ENCODE data around the gene PSMC5. TPM values are rescaled to one million over a fixed set of nuclear protein-coding genes. Genes with fewer than 3 reads are reported as not detected.

The PSMC5 gene
- total and polyA plus RNA-seq, 10 of the 15 experiments (the other 5 are each of a cell fraction or from before 2014, with no cell fraction given) = 55.0 to 266 (median 148) TPM

DNA sequence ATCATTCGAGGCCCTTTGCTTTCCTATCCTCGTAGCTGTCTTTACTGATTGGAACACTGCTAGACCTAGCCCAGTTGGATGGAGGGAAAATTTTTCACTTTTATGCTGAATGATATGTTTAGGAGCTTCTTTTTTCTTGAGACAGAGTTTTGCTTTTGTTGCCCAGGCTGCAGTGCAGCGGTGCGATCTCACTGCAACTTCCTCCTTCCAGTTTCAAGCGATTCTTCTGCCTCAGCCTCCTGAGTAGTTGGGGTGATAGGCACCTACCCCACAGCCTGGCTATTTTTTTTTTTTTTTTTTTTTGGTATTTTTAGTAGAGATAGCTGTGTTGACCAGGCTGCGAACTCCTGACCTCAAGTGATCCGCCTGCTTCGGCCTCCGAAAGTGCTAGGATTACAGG lies 17.3 kb upstream of the PSMC5 start:
- intact Hi-C loops (cut with micrococcal nuclease; ENCODE audit: unreplicated experiment) = no loop called here
- H3K4me3 ChIP-seq = no peak overlapping the region
- ATAC-seq = no peak
- H2AFZ ChIP-seq (ENCODE audit: control insufficient read depth, low read depth, low read length) = no peak overlapping the region
- SMC1A ChIA-PET (ENCODE audit: uncharacterized antibody, unreplicated experiment) = interaction anchor here (0.9 to 1.7 kb wide), 5 partner anchors 12 to 96 kb away, joined by 3 to 4 read pairs (median 3); no protein-coding TSS in a partner anchor
- POLR2A ChIA-PET = interaction anchor here (0.6 to 1.0 kb wide), 6 partner anchors 14 to 1193 kb away, joined by 3 to 8 read pairs (median 3); no protein-coding TSS in a partner anchor
- no peaks in the 10 kb centered on the region for H3K4me1 ChIP-seq (ENCODE audit: control insufficient read depth, insufficient read depth, low read length)
- CTCF ChIA-PET = interaction anchor here (1.0 to 1.7 kb wide), 4 partner anchors 18 to 60 kb away, joined by 3 to 5 read pairs (median 4); no protein-coding TSS in a partner anchor
- no TSS peak for BruUV-seq (replicated peaks)
- RAD21 ChIA-PET (ENCODE audit: unreplicated experiment) = interaction anchor here (1.3 to 1.4 kb wide), 2 partner anchors 19 to 113 kb away, joined by 3 to 5 read pairs; no protein-coding TSS in a partner anchor
- no peaks in the 10 kb centered on the region for H3K79me2 ChIP-seq (ENCODE audit: control insufficient read depth, insufficient read depth, low read length)
- no peaks in the 10 kb centered on the region for H3K9me3 ChIP-seq (replicated peaks; ENCODE audit: control insufficient read depth, insufficient read depth, low read length)
- H4K20me1 ChIP-seq (ENCODE audit: control insufficient read depth, insufficient read depth) = no peaks in the 10 kb centered on the region
- no peak overlapping the region for H3K4me2 ChIP-seq (ENCODE audit: control insufficient read depth, insufficient read depth)
- no peaks in the 10 kb centered on the region for H3K27me3 ChIP-seq (replicated peaks in 1 of 2; ENCODE audit: control insufficient read depth in 2 of 2, insufficient read depth in 2 of 2, low read length in 1 of 2)
- no peak for TF ChIP-seq NR2C2 (IDR thresholded peaks at IDR 0.05; ENCODE audit: borderline replicate concordance, control insufficient read depth, insufficient read length, low read depth)
- TF ChIP-seq, protein P1, sequence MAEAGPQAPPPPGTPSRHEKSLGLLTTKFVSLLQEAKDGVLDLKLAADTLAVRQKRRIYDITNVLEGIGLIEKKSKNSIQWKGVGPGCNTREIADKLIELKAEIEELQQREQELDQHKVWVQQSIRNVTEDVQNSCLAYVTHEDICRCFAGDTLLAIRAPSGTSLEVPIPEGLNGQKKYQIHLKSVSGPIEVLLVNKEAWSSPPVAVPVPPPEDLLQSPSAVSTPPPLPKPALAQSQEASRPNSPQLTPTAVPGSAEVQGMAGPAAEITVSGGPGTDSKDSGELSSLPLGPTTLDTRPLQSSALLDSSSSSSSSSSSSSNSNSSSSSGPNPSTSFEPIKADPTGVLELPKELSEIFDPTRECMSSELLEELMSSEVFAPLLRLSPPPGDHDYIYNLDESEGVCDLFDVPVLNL (IDR thresholded peaks at IDR 0.05; ENCODE audit: low read depth, low read length) = no peak
- TF ChIP-seq NFIC (IDR thresholded peaks at IDR 0.05; ENCODE audit: low read depth, low read length) = no peak
- no peak for TF ChIP-seq BMI1 (IDR thresholded peaks at IDR 0.05; ENCODE audit: borderline replicate concordance)
- TF ChIP-seq STAT3 (IDR thresholded peaks at IDR 0.05; ENCODE audit: low read depth, low read length) = no peak
- TF ChIP-seq MXI1 (IDR thresholded peaks at IDR 0.05; ENCODE audit: low read depth, low read length) = no peak
- TF ChIP-seq, protein P2, sequence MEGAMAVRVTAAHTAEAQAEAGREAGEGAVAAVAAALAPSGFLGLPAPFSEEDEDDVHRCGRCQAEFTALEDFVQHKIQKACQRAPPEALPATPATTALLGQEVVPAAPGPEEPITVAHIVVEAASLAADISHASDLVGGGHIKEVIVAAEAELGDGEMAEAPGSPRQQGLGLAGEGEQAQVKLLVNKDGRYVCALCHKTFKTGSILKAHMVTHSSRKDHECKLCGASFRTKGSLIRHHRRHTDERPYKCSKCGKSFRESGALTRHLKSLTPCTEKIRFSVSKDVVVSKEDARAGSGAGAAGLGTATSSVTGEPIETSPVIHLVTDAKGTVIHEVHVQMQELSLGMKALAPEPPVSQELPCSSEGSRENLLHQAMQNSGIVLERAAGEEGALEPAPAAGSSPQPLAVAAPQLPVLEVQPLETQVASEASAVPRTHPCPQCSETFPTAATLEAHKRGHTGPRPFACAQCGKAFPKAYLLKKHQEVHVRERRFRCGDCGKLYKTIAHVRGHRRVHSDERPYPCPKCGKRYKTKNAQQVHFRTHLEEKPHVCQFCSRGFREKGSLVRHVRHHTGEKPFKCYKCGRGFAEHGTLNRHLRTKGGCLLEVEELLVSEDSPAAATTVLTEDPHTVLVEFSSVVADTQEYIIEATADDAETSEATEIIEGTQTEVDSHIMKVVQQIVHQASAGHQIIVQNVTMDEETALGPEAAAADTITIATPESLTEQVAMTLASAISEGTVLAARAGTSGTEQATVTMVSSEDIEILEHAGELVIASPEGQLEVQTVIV (IDR thresholded peaks at IDR 0.05; ENCODE audit: borderline replicate concordance, partially characterized antibody) = no peak
- no peak for TF ChIP-seq ZNF207 (IDR thresholded peaks at IDR 0.05; ENCODE audit: borderline replicate concordance)
- TF ChIP-seq ZNF217 (IDR thresholded peaks at IDR 0.05) = no peak
- H3K36me3 ChIP-seq (ENCODE audit: control insufficient read depth in 2 of 2, insufficient read depth in 2 of 2, low read length in 1 of 2) = peaks cover 9 to 41% of the 10 kb centered on the region in 2 experiments
- no peak for DNase-seq (ENCODE audit: low read depth, low spot score)
- 74% methylated on average over 9 of the region's 9 CpGs for WGBS (ENCODE audit: insufficient coverage, insufficient replicate concordance, low lambda C conversion rate, missing lambda C conversion rate)
- no peak for FAIRE-seq
- no peak overlapping the region for H3K27ac ChIP-seq (ENCODE audit: control insufficient read depth, insufficient read depth)
- in situ Hi-C loops (cut with MboI) = no loop called here
- no peak overlapping the region for H3K9ac ChIP-seq (ENCODE audit: control insufficient read depth, insufficient read depth, low read length)
